Inflammatory macrophage (primary cell): ENCODE measurements around the gene MFAP3.

Experiments
- DNase-seq, 2 donors: peaks; one replicate each; pipeline ENCODE4 v3.0.0-alpha.2; 2020 to 2022

Gene MFAP3

DNA sequence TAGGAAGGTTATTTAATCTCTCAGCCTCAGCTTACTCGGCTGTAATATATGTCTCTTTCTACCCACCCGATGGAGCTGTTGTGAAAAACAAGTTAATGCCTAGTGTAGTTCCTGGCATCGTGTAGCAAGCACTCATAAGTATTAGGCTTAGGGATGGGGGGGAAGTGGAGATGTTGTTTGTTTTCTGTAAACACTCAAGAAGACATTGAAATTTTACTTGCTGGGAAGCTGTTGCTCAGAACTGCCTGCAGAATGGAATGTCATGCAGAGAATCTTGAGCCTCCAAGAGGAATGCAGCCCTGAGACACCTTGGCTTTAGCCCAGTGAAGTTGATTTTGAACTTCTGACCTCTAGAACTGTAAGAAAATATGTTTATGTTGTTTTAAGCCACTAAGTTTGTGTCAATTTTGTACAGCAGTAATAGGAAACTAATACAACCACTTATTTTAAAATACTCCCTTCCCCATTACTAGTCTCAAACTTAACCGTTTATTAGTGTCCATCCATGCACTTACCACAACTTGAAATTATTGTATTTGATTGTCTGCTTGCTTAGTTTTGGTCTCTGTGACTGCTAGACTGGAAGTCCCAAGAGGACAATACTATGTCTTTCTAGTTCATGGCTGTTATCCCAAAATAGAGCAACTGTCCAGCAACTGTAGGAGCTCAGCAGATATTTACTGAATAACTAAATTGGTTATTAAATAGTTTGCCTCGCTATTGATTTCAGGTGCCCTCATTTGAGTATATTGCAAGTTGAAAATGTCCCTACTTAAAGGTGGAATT lies 53.8 kb downstream of the MFAP3 start:
- no peak for DNase-seq

GRCh38 chr5:154093142-154093532 lies 54.4 kb downstream of the MFAP3 start:
- DNase-seq: no peak

DNA sequence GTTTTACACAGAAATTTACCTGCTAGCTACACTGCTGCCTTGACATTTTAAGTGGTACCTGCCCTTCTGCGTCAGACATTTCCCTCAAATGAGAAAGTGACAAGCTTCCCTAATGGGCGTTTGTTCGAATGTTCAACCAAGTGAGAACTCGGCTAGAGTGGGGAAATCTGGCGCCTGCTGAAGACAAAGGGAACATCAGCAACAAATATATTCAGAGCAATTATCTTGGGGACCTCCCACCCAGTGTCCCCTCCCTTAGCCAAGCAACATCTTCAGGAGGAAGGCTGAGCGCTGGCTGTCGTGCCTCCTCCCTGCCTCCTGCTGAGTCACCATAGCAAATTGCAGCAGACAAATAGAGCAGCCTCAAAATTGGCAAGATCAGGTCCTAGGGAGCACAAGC lies 57.1 kb downstream of the MFAP3 start:
- DNase-seq: no peak

GRCh38 chr5:154097031-154097430 lies 58.3 kb downstream of the MFAP3 start:
- DNase-seq: no peak

GRCh38 chr5:154098465-154098864 lies 59.7 kb downstream of the MFAP3 start:
- DNase-seq: no peak

GRCh38 chr5:154101184-154101583 lies 62.4 kb downstream of the MFAP3 start:
- no peak for DNase-seq

- DNase-seq: no peak
Measured at GRCh38 chr5:154103233-154103632, 64.5 kb downstream of the MFAP3 start.
